A549 (cell line): Measurements from ENCODE around the gene CFAP58. TPM values are rescaled to one million over a fixed set of nuclear protein-coding genes. Genes with fewer than 3 reads are reported as not detected.
A peak's percentile ranks its signal among the peaks of the same experiment; 100 is the strongest.

Source experiments
- ATAC-seq, 2 experiments: fragments of 200-7000 bp in 1 of 2; fragments of >200 bp in 1 of 2; cut with Nextera tagmentation in 1 of 2; cut with Tn5 transposase in 1 of 2; 3 replicates each; pipeline versions ENCODE4 v1.8.0 to v1.9.1; 2018 to 2020; ENCODE audit warnings: mild to moderate bottlenecking in 1 of 2, moderate library complexity in 1 of 2
- CTCF ChIA-PET: fragments of 300-600 bp; sonication (Branson Sonifier 250); formaldehyde crosslinking; extraction: SDS; loops from one replicate; lab custom pipeline; 2021; ENCODE audit warnings: antibody characterized with exemption, inconsistent platforms; lab: Yijun Ruan, JAX
- POLR2A ChIA-PET: fragments of 350-600 bp; formaldehyde crosslinking; extraction: SDS; loops from one replicate; lab custom pipeline; 2021; ENCODE audit warnings: antibody characterized with exemption, inconsistent platforms; lab: Yijun Ruan, JAX
- DNase-seq, 2 experiments: peaks; one replicate each; pipeline versions ENCODE4 v3.0.0 to v3.0.0-alpha.2; 2011 to 2016; ENCODE audit warnings: low read depth in 1 of 2, low spot score in 1 of 2
- FAIRE-seq: peaks from 2 replicates; lab custom pipeline; 2011; peaks lifted over from hg19 to GRCh38; lab: Jason Lieb, UNC
- H3K27ac ChIP-seq, 2 experiments: fragments of >200 bp; sonication (Bioruptor Twin); formaldehyde crosslinking; 3 replicates each; pipeline ENCODE4 v1.5.1; 2016 to 2017
- H3K4me1 ChIP-seq: fragments of >200 bp; sonication (Bioruptor Twin); formaldehyde crosslinking; 3 replicates; pipeline ENCODE4 v1.6.1; 2016
- H3K4me2 ChIP-seq: fragments of >200 bp; sonication (Bioruptor Twin); formaldehyde crosslinking; 3 replicates; pipeline ENCODE4 v1.6.1; 2016
- H3K4me3 ChIP-seq: fragments of >200 bp; sonication (Bioruptor Twin); formaldehyde crosslinking; 3 replicates; pipeline ENCODE4 v1.5.1; 2016
- H3K9me3 ChIP-seq: fragments of >200 bp; sonication (Bioruptor Twin); formaldehyde crosslinking; 3 replicates; pipeline ENCODE4 v1.6.1; 2016
- BCL3 ChIP-seq: fragments of >200 bp; sonication (Bioruptor Twin); formaldehyde crosslinking; IDR thresholded peaks from 3 replicates; pipeline ENCODE4 v1.6.1; 2016
- CEBPB ChIP-seq, 2 experiments: fragments of >200 bp in 1 of 2; sonication (Bioruptor Twin) in 1 of 2; formaldehyde crosslinking in 1 of 2; IDR thresholded peaks; 2 replicates each; pipeline ENCODE4 v1.6.1; 2012 to 2016
- CHD4 ChIP-seq: fragments of 200-600 bp; sonication (generic); IDR thresholded peaks from 2 replicates; pipeline ENCODE4 v1.6.1; 2016; ENCODE audit warnings: antibody characterized with exemption, mild to moderate bottlenecking, borderline replicate concordance
- E2F6 ChIP-seq: IDR thresholded peaks from 2 replicates; pipeline ENCODE4 v1.6.1; 2012; ENCODE audit warnings: low read depth, borderline replicate concordance
- EHMT2 ChIP-seq: fragments of 200-600 bp; sonication (generic); IDR thresholded peaks from 2 replicates; pipeline ENCODE4 v1.6.1; 2016; ENCODE audit warnings: antibody characterized with exemption, low read depth, mild to moderate bottlenecking, moderate library complexity
- ELK1 ChIP-seq: fragments of 150-350 bp; IDR thresholded peaks from 2 replicates; pipeline ENCODE4 v1.6.1; 2014; ENCODE audit warnings: low read depth, mild to moderate bottlenecking, low read length
- FOXS1 ChIP-seq: fragments of 250-450 bp; sonication (Bioruptor Pico); IDR thresholded peaks from 2 replicates; pipeline ENCODE4 v1.5.0; 2020; ENCODE audit warnings: mild to moderate bottlenecking, moderate library complexity
- HEYL ChIP-seq: fragments of 250-450 bp; sonication (Bioruptor Pico); IDR thresholded peaks from 2 replicates; pipeline ENCODE4 v1.8.0; 2021; ENCODE audit warnings: mild to moderate bottlenecking, moderate library complexity
- HMGXB4 ChIP-seq: fragments of 250-450 bp; sonication (Bioruptor Pico); IDR thresholded peaks from 2 replicates; pipeline ENCODE4 v1.5.0; 2021; ENCODE audit warnings: mild to moderate bottlenecking, moderate library complexity, borderline replicate concordance
- RNF2 ChIP-seq: fragments of 200-600 bp; sonication (generic); IDR thresholded peaks from 2 replicates; pipeline ENCODE4 v1.6.1; 2016; ENCODE audit warnings: low read depth, mild to moderate bottlenecking, antibody characterized with exemption, moderate library complexity, borderline replicate concordance
- TFCP2L1 ChIP-seq: fragments of 250-450 bp; sonication (Bioruptor Pico); IDR thresholded peaks from 2 replicates; pipeline ENCODE4 v1.5.0; 2021; ENCODE audit warnings: mild to moderate bottlenecking
- ZC3H11A ChIP-seq: fragments of 450-650 bp; IDR thresholded peaks from 2 replicates; pipeline ENCODE4 v1.6.1; 2014; ENCODE audit warnings: antibody characterized with exemption, mild to moderate bottlenecking
- ZFP36 ChIP-seq: fragments of 450-650 bp; IDR thresholded peaks from 2 replicates; pipeline ENCODE4 v1.6.1; 2014; ENCODE audit warnings: borderline replicate concordance; ENCODE audit not compliant: partially characterized antibody
- ZNF302 ChIP-seq: fragments of 250-450 bp; sonication (Bioruptor Pico); IDR thresholded peaks from 2 replicates; pipeline ENCODE4 v1.9.0; 2021; ENCODE audit warnings: inconsistent platforms, mild to moderate bottlenecking, moderate library complexity
- WGBS: methylation state at CpG from one replicate; pipeline ENCODE4 v1.1.6; 2017; ENCODE audit errors: missing lambda C conversion rate; 5-methylcytosine and 5-hydroxymethylcytosine counted together
- polyA plus RNA-seq, 4 experiments: library from polyadenylated mRNA; depleted of rRNA in 3 of 4; stranded (reverse); fragments of >200 nt; fragmentation: RNase III in 1 of 4; extraction: RNeasy Plus Mini Kit Qiagen cat#74134 plus additional on column Dnase treatment in 1 of 4; gene quantifications; 2 replicates in 3 of 4; 3 replicates in 1 of 4; pipeline ENCODE4 v1.2.3, GENCODE V29; 2011 to 2017

The CFAP58 gene
- polyA plus RNA-seq, 2 of the 4 experiments (the other 2 are of a cell fraction), result 0.22 to 0.25 TPM

- no peak for TF ChIP-seq HMGXB4 (CRISPR knock-in tag)
- TF ChIP-seq CHD4, result no peak
Observed at GRCh38 chr10:104483582-104483981, 129.9 kb downstream of the CFAP58 start (continued).

- H3K27ac ChIP-seq, result no peak overlapping the region
- WGBS, result 21% methylated on average over 3 of the region's 3 CpGs
- CTCF ChIA-PET, result no interaction called here
Observed at GRCh38 chr10:104485632-104486031, 132.0 kb downstream of the CFAP58 start.

GRCh38 chr10:104486803-104487202, 133.2 kb downstream of the CFAP58 start:
- Histone ChIP-seq H3K9me3 (no peaks in the 10 kb centered on the region), H3K4me2 (no peak overlapping the region), H3K27ac (no peak overlapping the region), H3K4me1 (no peaks in the 10 kb centered on the region), H3K4me3 (no peak overlapping the region)
- ATAC-seq (no peak), FAIRE-seq (no peak), DNase-seq (no peak)
- POLR2A ChIA-PET, result no interaction called here
- WGBS, result 0% methylated on average over 1 of the region's 1 CpG
- TF ChIP-seq ZC3H11A, result no peak
- no peak for TF ChIP-seq ELK1
- TF ChIP-seq E2F6, result no peak
- no peak for TF ChIP-seq TFCP2L1 (CRISPR knock-in tag)
- TF ChIP-seq BCL3, result no peak
- CTCF ChIA-PET, result no interaction called here

More at GRCh38 chr10:104485632-104486031, 132.0 kb downstream of the CFAP58 start:
- TF ChIP-seq ZC3H11A, result no peak
- no peak for TF ChIP-seq ZFP36
- TF ChIP-seq EHMT2, result no peak
- no peak for TF ChIP-seq FOXS1
- TF ChIP-seq BCL3, result no peak
- no peak for TF ChIP-seq ZNF302 (CRISPR knock-in tag)
- no peak for TF ChIP-seq RNF2
- TF ChIP-seq HEYL (CRISPR knock-in tag), result no peak
- TF ChIP-seq CEBPB (IDR thresholded peaks at IDR 0.05), result no peak
- no peaks in the 10 kb centered on the region for H3K9me3 ChIP-seq
- DNase-seq (peak; percentile 12 to 15), FAIRE-seq (no peak), ATAC-seq (peak; percentile 58 to 71; a peak in 3 of 6 replicates)
- POLR2A ChIA-PET, result no interaction called here
- H3K4me2 ChIP-seq, result no peak overlapping the region
- H3K4me3 ChIP-seq, result no peak overlapping the region
- H3K4me1 ChIP-seq, result no peaks in the 10 kb centered on the region
